ENCODE measurements around the gene HMG20A. TPM values are rescaled to one million over a fixed set of nuclear protein-coding genes. Genes with fewer than 3 reads are reported as not detected.

Gene HMG20A
- total and polyA plus RNA-seq, 12 donors, result 14.0 to 57.2 (median 38.9) TPM

DNA sequence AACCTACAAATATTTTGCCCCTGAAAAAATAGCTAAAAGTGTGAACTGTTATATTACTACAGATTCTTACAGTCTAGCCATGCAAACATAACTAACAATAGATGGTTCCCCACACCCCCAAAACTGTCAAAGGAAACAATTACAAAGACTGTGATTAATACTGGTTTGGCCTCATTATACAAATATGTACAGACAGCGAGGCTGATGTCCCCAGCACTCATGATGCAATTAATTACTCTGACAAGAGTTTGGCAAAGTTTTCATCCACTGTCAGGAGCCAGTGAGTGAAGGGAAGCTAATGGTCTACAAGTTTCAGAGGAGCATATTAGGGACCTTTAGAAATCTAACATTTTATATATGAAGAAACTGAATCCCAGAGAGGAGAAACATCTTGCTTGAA lies 61.0 kb downstream of the HMG20A start:
- Histone ChIP-seq H3K36me3 (replicated peaks in 1 of 2) (peaks cover 0 to 50% of the 10 kb centered on the region in 2 donors), H3K27ac (no peak overlapping the region), H3K4me1 (replicated peaks in 1 of 2) (peaks cover 20 to 27% of the 10 kb centered on the region in 2 donors), H3K9me3 (replicated peaks in 1 of 3) (no peaks in the 10 kb centered on the region), H3K4me3 (no peak overlapping the region), H3K27me3 (no peaks in the 10 kb centered on the region)
- DNase-seq, result no peak
- TF ChIP-seq, protein P1, sequence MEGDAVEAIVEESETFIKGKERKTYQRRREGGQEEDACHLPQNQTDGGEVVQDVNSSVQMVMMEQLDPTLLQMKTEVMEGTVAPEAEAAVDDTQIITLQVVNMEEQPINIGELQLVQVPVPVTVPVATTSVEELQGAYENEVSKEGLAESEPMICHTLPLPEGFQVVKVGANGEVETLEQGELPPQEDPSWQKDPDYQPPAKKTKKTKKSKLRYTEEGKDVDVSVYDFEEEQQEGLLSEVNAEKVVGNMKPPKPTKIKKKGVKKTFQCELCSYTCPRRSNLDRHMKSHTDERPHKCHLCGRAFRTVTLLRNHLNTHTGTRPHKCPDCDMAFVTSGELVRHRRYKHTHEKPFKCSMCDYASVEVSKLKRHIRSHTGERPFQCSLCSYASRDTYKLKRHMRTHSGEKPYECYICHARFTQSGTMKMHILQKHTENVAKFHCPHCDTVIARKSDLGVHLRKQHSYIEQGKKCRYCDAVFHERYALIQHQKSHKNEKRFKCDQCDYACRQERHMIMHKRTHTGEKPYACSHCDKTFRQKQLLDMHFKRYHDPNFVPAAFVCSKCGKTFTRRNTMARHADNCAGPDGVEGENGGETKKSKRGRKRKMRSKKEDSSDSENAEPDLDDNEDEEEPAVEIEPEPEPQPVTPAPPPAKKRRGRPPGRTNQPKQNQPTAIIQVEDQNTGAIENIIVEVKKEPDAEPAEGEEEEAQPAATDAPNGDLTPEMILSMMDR (IDR thresholded peaks at IDR 0.05), result no peak
- no peak for TF ChIP-seq POLR2A (IDR thresholded peaks at IDR 0.05)
- 13 to 28% (median 22%) methylated on average over 1 of the region's 1 CpG for WGBS, 4 donors
- intact Hi-C loops (cut with DNase I), result no loop called here

DNA sequence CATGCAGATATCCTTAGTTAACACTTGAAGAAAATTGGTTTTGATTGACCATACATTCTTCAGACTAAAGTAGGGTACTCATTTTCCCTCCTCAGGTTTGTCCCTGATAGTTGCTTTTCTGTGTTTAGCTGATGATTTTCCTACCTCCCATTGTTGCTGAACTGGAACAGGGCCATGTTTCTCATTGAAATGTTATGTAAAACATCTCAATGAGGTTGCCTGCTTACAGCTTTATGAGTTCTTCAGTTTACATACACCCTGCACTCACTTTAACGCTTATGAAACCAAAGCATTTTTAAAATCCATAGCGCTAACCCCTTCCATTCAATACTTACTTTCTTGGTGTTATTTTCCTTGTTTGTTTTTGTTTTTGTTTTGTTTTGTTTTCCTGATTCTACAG lies 61.9 kb downstream of the HMG20A start:
- 80 to 89% (median 89%) methylated on average over 2 of the region's 2 CpGs for WGBS, 4 donors
- Histone ChIP-seq H3K27ac (no peak overlapping the region), H3K9me3 (replicated peaks in 1 of 3) (no peaks in the 10 kb centered on the region), H3K27me3 (no peaks in the 10 kb centered on the region), H3K36me3 (replicated peaks in 1 of 2) (peaks cover 0 to 50% of the 10 kb centered on the region in 2 donors), H3K4me1 (replicated peaks in 1 of 2) (peaks cover 29 to 36% of the 10 kb centered on the region in 2 donors), H3K4me3 (no peak overlapping the region)
- intact Hi-C loops (cut with DNase I), result no loop called here
- TF ChIP-seq POLR2A (IDR thresholded peaks at IDR 0.05), result no peak
- TF ChIP-seq, protein P1 (IDR thresholded peaks at IDR 0.05), result no peak
- no peak for DNase-seq

DNA sequence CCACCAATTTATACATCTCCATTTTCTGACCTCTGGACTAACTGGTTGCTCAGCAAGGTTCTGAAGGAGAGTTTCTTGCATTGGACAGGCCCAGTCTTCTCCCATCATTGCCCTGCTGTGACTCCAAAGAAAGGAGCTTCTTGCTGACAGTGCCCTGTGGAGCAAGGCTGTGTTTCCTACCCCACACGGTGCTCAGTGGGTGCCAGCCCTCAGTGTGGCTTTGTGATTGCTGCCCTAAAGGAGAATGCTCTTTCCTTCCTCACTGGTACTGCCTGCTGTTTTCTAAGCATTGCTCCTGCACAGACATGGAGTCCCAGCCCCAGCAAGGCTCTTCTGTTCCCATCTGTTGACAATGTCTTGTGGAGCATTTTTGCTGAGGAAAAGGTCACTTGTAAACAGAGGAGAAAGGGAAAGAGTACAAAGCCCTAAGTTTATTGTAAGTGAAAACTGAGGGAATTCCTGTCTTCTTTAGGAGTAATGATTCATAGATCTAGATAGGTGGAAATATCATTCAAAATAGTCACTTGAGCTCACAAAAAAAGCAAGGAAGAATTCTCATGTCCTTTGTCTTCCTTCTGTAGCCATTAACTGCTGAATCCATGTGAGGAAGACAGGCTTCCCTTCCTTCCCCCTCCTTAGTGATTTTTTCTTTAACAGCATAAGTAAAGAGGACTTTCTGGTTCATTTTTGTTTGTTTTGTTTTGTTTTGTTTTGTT lies 62.9 kb downstream of the HMG20A start:
- intact Hi-C loops (cut with DNase I), result no loop called here
- H3K4me3 ChIP-seq, result no peak overlapping the region
- H3K27ac ChIP-seq, result peak overlapping the region in 1 of 5 donors; percentile 11
- H3K36me3 ChIP-seq (replicated peaks in 1 of 2), result peaks cover 0 to 44% of the 10 kb centered on the region in 2 donors
- H3K4me1 ChIP-seq (replicated peaks in 1 of 2), result peaks cover 33 to 46% of the 10 kb centered on the region in 2 donors
- WGBS, 4 donors, result 38 to 90% (median 59%) methylated on average over 1 of the region's 1 CpG
- H3K27me3 ChIP-seq, result no peaks in the 10 kb centered on the region
- H3K9me3 ChIP-seq (replicated peaks in 1 of 3), result no peaks in the 10 kb centered on the region
- DNase-seq, result no peak
- TF ChIP-seq, protein P1 (IDR thresholded peaks at IDR 0.05), result no peak
- no peak for TF ChIP-seq POLR2A (IDR thresholded peaks at IDR 0.05)

DNA sequence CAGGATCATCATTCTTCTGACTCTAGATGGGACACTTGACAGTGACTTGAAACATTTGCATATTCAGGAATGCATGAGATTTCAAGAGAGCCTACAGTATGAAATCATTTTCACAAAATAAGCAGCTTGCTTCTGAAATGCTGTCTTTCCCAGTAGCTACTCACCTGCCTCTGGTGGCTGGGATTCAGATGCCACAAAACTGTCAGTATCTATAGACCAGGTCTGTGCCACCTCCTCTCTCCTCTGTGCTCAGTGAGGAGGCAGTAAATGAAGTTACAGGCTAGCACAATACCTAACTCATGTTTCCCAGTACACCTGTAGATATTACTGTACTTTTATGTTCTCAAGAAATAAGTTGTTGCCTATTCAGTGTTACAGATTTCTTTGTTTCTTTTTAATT lies 64.3 kb downstream of the HMG20A start:
- no peak for DNase-seq
- Histone ChIP-seq H3K27me3 (no peaks in the 10 kb centered on the region), H3K9me3 (replicated peaks in 1 of 3) (no peaks in the 10 kb centered on the region), H3K4me3 (no peak overlapping the region), H3K36me3 (replicated peaks in 1 of 2) (peaks cover 0 to 32% of the 10 kb centered on the region in 2 donors), H3K27ac (no peak overlapping the region), H3K4me1 (replicated peaks in 1 of 2) (peaks cover 33 to 46% of the 10 kb centered on the region in 2 donors)
- TF ChIP-seq, protein P1 (IDR thresholded peaks at IDR 0.05), result no peak
- no peak for TF ChIP-seq POLR2A (IDR thresholded peaks at IDR 0.05)
- intact Hi-C loops (cut with DNase I), result no loop called here

Measured in adrenal gland (tissue), 12 donors.